Measurements from ENCODE around the gene NPY1R. TPM values are rescaled to one million over a fixed set of nuclear protein-coding genes. Genes with fewer than 3 reads are reported as not detected.

NPY1R gene
- polyA plus RNA-seq (ENCODE audit: insufficient read length) = 2.0 TPM

GRCh38 chr4:163332526-163333406 is at the start of gene NPY1R:
NPY1R (minus strand) TSS chr4:163332596; CDS start chr4:163326554, 6,042 bp downstream.
- DNase-seq = peak; percentile 80

GRCh38 chr4:163380703-163381102 is 48.3 kb upstream of the NPY1R start:
- no peak for DNase-seq

GRCh38 chr4:163378661-163379060 is 46.3 kb upstream of the NPY1R start:
- no peak for DNase-seq

- DNase-seq = no peak
These were observed 39.6 kb upstream of the NPY1R start for GRCh38 chr4:163372029-163372428.

- no peak for DNase-seq
These were observed 35.3 kb upstream of the NPY1R start for GRCh38 chr4:163367651-163368050.

GRCh38 chr4:163356104-163356503 is 23.7 kb upstream of the NPY1R start:
- DNase-seq = no peak

GRCh38 chr4:163353054-163353453 is 20.7 kb upstream of the NPY1R start:
- DNase-seq = no peak

- DNase-seq = no peak
These were observed 18.3 kb upstream of the NPY1R start for GRCh38 chr4:163350672-163351071.

- DNase-seq = no peak
These were observed 12.0 kb upstream of the NPY1R start for GRCh38 chr4:163344147-163345125.

GRCh38 chr4:163343604-163344146 is 11.3 kb upstream of the NPY1R start, which contains the start of gene NPY5R:
NPY5R (plus strand) TSS chr4:163343892; CDS start chr4:163350274, 6,382 bp downstream.
- DNase-seq = no peak

- DNase-seq = no peak
These were observed 3.0 kb upstream of the NPY1R start for GRCh38 chr4:163335384-163335783.

GRCh38 chr4:163331629-163332376 is 593 bp downstream of the NPY1R start:
- DNase-seq = no peak

- no peak for DNase-seq
These were observed 1.3 kb downstream of the NPY1R start for GRCh38 chr4:163330916-163331628.

- no peak for DNase-seq
These were observed 15.3 kb downstream of the NPY1R start for GRCh38 chr4:163317110-163317509.

GRCh38 chr4:163309466-163309865 is 22.9 kb downstream of the NPY1R start:
- DNase-seq = peak; percentile 13

GRCh38 chr4:163303069-163303468 is 29.3 kb downstream of the NPY1R start:
- no peak for DNase-seq

- no peak for DNase-seq
These were observed 32.0 kb downstream of the NPY1R start for GRCh38 chr4:163300445-163300844.

GRCh38 chr4:163295138-163295537 is 37.3 kb downstream of the NPY1R start:
- DNase-seq = no peak

GRCh38 chr4:163284304-163284703 is 48.1 kb downstream of the NPY1R start:
- DNase-seq = no peak

- no peak for DNase-seq
These were observed 51.5 kb downstream of the NPY1R start for GRCh38 chr4:163280703-163281519.
